HG02610 (cell line): ENCODE results near the gene GPR15.

Experiments
- ATAC-seq: cut with Tn5 transposase; IDR thresholded peaks from one replicate; pipeline ENCODE4 v1.9.1; 2021; ENCODE audit warnings: mild to moderate bottlenecking, moderate library complexity; ENCODE audit not compliant: unreplicated experiment

Gene GPR15

GRCh38 chr3:98529856-98530459 is 1.8 kb upstream of the GPR15 start:
- no peak for ATAC-seq

- ATAC-seq, result peak; percentile 32
Measured at GRCh38 chr3:98530676-98531075, 1.1 kb upstream of the GPR15 start.

DNA sequence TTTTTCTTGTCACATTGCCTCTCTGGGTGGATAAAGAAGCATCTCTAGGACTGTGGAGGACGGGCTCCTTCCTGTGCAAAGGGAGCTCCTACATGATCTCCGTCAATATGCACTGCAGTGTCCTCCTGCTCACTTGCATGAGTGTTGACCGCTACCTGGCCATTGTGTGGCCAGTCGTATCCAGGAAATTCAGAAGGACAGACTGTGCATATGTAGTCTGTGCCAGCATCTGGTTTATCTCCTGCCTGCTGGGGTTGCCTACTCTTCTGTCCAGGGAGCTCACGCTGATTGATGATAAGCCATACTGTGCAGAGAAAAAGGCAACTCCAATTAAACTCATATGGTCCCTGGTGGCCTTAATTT is 478 bp downstream of the GPR15 start:
- ATAC-seq, result no peak

- ATAC-seq, result no peak
Measured at GRCh38 chr3:98532709-98533571, 1.2 kb downstream of the GPR15 start.

DNA sequence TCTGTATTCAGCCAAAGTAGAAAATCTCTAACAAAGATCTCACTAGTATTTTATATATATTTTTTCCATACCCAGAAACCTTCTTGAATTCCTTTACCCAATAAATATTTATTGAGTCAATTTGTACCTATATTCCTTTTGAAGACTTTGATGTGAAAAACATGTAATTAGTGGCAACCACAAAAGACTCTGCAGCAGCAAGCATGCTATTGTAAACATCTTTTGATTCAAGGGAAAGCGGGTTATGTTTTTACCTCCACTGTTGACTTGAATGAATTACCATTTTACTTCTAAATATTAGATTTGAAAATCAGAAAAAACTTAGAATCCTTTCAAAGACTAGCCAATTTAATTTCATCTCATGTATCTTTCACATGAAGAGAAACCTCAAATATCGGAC is 2.4 kb downstream of the GPR15 start:
- ATAC-seq, result no peak

- ATAC-seq, result no peak
Measured at GRCh38 chr3:98534734-98535133, 3.0 kb downstream of the GPR15 start.

GRCh38 chr3:98536456-98537017 is 4.8 kb downstream of the GPR15 start:
- ATAC-seq, result peak; percentile 80

DNA sequence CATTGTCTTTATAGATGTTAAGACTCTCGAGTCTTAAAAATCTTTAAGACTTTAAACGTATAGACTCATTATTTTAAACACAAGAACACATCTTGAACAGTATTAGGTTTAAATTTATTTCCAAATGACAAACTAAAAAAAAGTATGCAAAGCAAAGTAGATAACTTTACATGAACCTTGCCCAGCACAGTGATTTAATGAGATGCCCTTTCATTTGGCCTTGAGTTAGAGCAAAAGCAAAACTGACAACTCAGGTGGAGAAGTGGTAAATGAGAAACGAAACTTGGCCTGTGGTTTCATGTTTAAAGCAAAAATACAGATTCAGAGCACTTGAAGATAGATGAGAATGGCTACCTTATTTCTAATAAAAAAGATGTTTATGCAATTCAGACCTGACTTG is 8.6 kb downstream of the GPR15 start:
- peak; percentile 47 for ATAC-seq

GRCh38 chr3:98541695-98542094 is 9.9 kb downstream of the GPR15 start:
- ATAC-seq, result no peak

GRCh38 chr3:98542623-98543022 is 10.8 kb downstream of the GPR15 start:
- ATAC-seq, result no peak

- peak; percentile 56 for ATAC-seq
Measured at GRCh38 chr3:98545940-98546339, 14.2 kb downstream of the GPR15 start.

GRCh38 chr3:98548544-98548943 is 16.8 kb downstream of the GPR15 start:
- no peak for ATAC-seq

- no peak for ATAC-seq
Measured at GRCh38 chr3:98550833-98551232, 19.1 kb downstream of the GPR15 start.

DNA sequence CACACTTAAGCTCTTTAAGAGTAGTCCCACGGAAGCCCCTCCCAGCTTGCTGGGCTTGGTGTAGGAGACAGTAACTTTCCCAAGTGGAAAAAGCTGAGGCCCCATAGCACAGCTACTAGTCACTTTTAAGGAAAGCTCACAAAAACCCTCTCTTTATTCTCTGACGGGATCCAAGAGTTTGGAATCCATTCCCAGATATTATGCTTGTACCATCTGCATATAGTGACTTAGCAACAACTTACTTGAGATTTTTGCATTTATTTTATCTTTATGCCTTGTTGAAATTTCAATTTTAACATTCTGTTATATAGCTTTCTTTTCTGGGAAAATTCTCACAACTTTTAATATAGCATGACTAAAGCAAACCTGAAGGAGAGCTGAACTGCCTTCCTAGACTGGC is 19.5 kb downstream of the GPR15 start:
- no peak for ATAC-seq

DNA sequence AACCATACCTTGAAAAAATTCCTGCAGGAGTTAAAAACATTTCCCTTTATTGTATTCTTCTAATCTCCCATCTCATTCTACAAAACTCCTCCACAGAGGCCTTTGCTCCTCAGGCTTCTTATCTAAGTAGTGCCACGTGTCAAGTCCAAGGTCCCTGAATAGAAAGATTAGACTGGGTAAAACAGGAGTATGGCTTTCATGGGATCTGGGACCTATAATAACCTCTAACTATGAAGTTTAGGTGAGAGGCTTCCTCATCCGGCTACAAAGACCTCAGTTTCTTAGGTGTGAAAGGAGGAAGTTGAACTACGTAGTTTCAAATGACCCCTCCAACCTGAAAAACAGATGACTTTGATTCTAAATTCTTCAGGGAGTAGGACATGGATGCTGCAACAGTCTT is 20.0 kb downstream of the GPR15 start:
- ATAC-seq, result no peak

GRCh38 chr3:98552232-98553020 is 20.6 kb downstream of the GPR15 start:
- ATAC-seq, result no peak

DNA sequence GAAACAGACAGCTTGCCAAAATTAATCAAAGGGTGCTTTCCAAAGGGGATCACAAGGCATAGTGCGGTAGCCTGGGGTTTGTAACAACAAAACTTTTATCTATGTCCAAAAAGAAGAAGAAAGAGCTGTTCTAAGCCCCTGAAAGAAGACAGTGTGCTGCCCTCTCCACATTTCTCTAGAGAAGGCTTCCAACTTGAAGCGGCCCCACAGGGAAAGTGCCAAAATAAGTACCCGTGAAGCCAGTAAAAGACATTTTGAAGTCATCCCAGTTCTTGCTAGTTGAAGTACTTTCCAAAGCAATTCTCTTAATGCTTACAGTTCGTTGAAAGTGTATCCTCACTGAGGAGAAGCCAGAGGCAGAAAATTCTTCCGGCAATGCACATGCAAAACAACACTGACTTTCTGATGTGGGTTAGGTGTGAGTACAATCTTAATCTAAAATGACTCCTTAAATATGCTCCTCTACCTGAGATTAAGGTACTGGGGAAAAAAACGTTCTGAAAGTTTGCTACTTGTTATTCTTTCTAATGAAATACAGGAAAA is 21.3 kb downstream of the GPR15 start:
- ATAC-seq, result no peak

GRCh38 chr3:98553753-98554152 is 22.0 kb downstream of the GPR15 start:
- no peak for ATAC-seq

GRCh38 chr3:98554580-98554979 is 22.8 kb downstream of the GPR15 start:
- ATAC-seq, result no peak

- no peak for ATAC-seq
Measured at GRCh38 chr3:98555025-98555379, 23.2 kb downstream of the GPR15 start.
